Lower lobe of right lung (tissue), 2 donors: ENCODE data around the gene USP25. TPM values are rescaled to one million over a fixed set of nuclear protein-coding genes. Genes with fewer than 3 reads are reported as not detected.

Experiments used
- ATAC-seq, 2 donors: fragments of 200-7000 bp; cut with Tn5 transposase; one replicate each; pipeline ENCODE4 v1.9.1; 2020 to 2022; ENCODE audit warnings: mild to moderate bottlenecking in 2 of 2, moderate library complexity in 2 of 2
- DNase-seq: peaks from one replicate; pipeline ENCODE4 v3.0.0-alpha.2; 2020
- H3K27ac ChIP-seq: fragments of 200-600 bp; one replicate; pipeline ENCODE4 v1.8.0; 2022
- H3K27me3 ChIP-seq: fragments of 200-600 bp; one replicate; pipeline ENCODE4 v1.8.0; 2022; ENCODE audit warnings: low read depth
- H3K36me3 ChIP-seq: fragments of 200-600 bp; one replicate; pipeline ENCODE4 v1.8.0; 2022; ENCODE audit warnings: mild to moderate bottlenecking
- H3K4me1 ChIP-seq: fragments of 200-600 bp; one replicate; pipeline ENCODE4 v1.8.0; 2022
- H3K4me3 ChIP-seq: fragments of 200-600 bp; one replicate; pipeline ENCODE4 v1.8.0; 2022; ENCODE audit warnings: mild to moderate bottlenecking
- H3K9me3 ChIP-seq: fragments of 200-600 bp; one replicate; pipeline ENCODE4 v1.8.0; 2022
- CTCF ChIP-seq: fragments of 200-600 bp; IDR thresholded peaks from one replicate; pipeline ENCODE4 v1.8.0; 2022; ENCODE audit warnings: antibody characterized with exemption, mild to moderate bottlenecking
- intact Hi-C: fragments of 100-400 bp; cut with DNase I; formaldehyde crosslinking; loops from one replicate; pipeline ENCODE4 v1.11.0; 2022
- total RNA-seq: library from RNA; stranded (reverse); fragmentation: NEBNext Ultra II Directional; extraction: Animal tissue kit (Norgen Biotek cat#: 25700); gene quantifications from one replicate; pipeline ENCODE4 v1.2.1, GENCODE V29; 2021
- donor health status: DM: no; HTN: yes; CAD: no; lungs with severe emphysema.

Gene USP25
- total RNA-seq, 1 donor from 2014 or later = 74.4 TPM

- ATAC-seq = no peak
- no peak for TF ChIP-seq CTCF
- intact Hi-C loops = no loop called here
- Histone ChIP-seq H3K4me3 (no peak overlapping the region), H3K4me1 (peaks cover 52% of the 10 kb centered on the region), H3K27me3 (no peaks in the 10 kb centered on the region), H3K27ac (no peak overlapping the region), H3K36me3 (no peaks in the 10 kb centered on the region), H3K9me3 (peaks cover 4% of the 10 kb centered on the region)
- DNase-seq = no peak
Measured at GRCh38 chr21:15759469-15759868, 29.7 kb downstream of the USP25 start.

- Histone ChIP-seq H3K36me3 (no peaks in the 10 kb centered on the region), H3K4me3 (no peak overlapping the region), H3K9me3 (peaks cover 4% of the 10 kb centered on the region), H3K27me3 (no peaks in the 10 kb centered on the region), H3K4me1 (peaks cover 36% of the 10 kb centered on the region), H3K27ac (no peak overlapping the region)
- no peak for TF ChIP-seq CTCF
- ATAC-seq = peak in 1 of 2 donors; percentile 11
- no peak for DNase-seq
- intact Hi-C loops = no loop called here
Measured at GRCh38 chr21:15761507-15762100, 31.8 kb downstream of the USP25 start.

GRCh38 chr21:15763359-15763758 is 33.6 kb downstream of the USP25 start:
- DNase-seq (no peak), ATAC-seq (no peak)
- H3K9me3 ChIP-seq = peaks cover 1% of the 10 kb centered on the region
- no peak overlapping the region for H3K4me3 ChIP-seq
- H3K4me1 ChIP-seq = peaks cover 42% of the 10 kb centered on the region
- no peaks in the 10 kb centered on the region for H3K27me3 ChIP-seq
- H3K36me3 ChIP-seq = no peaks in the 10 kb centered on the region
- TF ChIP-seq CTCF = no peak
- H3K27ac ChIP-seq = no peak overlapping the region
- intact Hi-C loops = no loop called here

DNA sequence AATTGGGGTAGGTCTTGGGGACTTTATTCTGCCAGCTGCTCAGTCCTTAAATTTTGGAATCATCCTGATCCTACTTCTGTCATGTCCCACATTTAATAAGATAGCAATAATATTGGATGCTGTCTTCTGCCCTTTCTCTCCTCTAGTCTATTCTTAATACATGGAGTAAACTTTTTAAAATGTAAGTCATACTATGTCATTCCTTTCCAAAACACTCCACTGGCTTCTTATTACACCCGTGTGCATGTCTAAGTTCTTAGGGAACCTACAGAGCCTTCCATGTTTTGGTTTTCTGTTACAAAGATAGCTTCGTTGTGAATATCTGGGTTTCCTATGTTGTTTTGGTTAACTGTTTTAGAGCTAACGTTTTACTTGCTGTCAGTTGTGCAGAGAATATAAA is 35.1 kb downstream of the USP25 start:
- peaks cover 32% of the 10 kb centered on the region for H3K4me1 ChIP-seq
- TF ChIP-seq CTCF = no peak
- no peak overlapping the region for H3K4me3 ChIP-seq
- ATAC-seq (no peak), DNase-seq (no peak)
- H3K36me3 ChIP-seq = no peaks in the 10 kb centered on the region
- intact Hi-C loops = no loop called here
- H3K27me3 ChIP-seq = no peaks in the 10 kb centered on the region
- H3K9me3 ChIP-seq = no peaks in the 10 kb centered on the region
- H3K27ac ChIP-seq = no peak overlapping the region

DNA sequence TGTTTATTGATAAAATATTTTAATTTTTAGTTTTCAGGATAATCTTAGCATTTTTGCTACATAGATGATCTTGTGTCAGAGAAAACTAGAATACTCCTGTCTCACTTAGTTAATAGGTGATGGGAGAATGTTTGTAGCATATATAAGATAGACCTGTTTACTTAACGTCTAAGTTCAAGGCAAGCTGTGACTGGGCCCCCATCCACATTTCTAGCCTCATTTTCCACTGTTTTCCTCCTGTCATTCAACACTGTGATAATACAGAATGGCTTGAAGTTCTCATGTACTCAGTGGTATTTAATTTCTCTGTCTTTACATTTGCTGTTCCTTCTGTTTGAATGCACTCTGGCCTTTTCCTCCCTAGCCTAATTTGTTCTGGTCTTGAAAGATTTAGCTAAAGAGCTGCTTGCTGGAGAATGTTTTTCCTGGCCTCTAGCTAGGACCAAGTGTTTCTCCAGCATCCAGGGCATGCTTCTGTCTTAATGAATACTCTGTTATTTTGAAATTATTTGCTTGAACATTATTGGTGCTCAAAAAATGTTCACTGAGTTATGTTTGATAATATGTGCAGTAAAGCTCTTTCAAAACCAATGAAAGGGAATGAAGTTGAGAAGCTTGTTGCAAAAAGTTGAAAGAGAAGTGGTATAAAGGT is 37.3 kb downstream of the USP25 start:
- Histone ChIP-seq H3K36me3 (no peaks in the 10 kb centered on the region), H3K27ac (no peak overlapping the region)
- no peak for DNase-seq

More for the DNA sequence above, 37.3 kb downstream of the USP25 start:
- Histone ChIP-seq H3K27me3 (no peaks in the 10 kb centered on the region), H3K4me3 (no peak overlapping the region), H3K4me1 (peaks cover 12% of the 10 kb centered on the region), H3K9me3 (no peaks in the 10 kb centered on the region)
- intact Hi-C loops = no loop called here
- no peak for TF ChIP-seq CTCF
- no peak for ATAC-seq
